ENCODE data around the gene STIP1. TPM values are rescaled to one million over a fixed set of nuclear protein-coding genes. Genes with fewer than 3 reads are reported as not detected.

Gene STIP1
- polyA plus RNA-seq, 1 experiment, result 139 TPM

GRCh38 chr11:64201543-64201942, 15.6 kb downstream of the STIP1 start:
- Histone ChIP-seq H3K4me3 (ENCODE audit: low read depth, low read length) (no peak overlapping the region), H3K27me3 (ENCODE audit: control insufficient read depth, insufficient read depth, low read length) (no peaks in the 10 kb centered on the region), H3K36me3 (ENCODE audit: control insufficient read depth, insufficient read depth, low read length) (peaks cover 36% of the 10 kb centered on the region)
- TF ChIP-seq, protein P1, sequence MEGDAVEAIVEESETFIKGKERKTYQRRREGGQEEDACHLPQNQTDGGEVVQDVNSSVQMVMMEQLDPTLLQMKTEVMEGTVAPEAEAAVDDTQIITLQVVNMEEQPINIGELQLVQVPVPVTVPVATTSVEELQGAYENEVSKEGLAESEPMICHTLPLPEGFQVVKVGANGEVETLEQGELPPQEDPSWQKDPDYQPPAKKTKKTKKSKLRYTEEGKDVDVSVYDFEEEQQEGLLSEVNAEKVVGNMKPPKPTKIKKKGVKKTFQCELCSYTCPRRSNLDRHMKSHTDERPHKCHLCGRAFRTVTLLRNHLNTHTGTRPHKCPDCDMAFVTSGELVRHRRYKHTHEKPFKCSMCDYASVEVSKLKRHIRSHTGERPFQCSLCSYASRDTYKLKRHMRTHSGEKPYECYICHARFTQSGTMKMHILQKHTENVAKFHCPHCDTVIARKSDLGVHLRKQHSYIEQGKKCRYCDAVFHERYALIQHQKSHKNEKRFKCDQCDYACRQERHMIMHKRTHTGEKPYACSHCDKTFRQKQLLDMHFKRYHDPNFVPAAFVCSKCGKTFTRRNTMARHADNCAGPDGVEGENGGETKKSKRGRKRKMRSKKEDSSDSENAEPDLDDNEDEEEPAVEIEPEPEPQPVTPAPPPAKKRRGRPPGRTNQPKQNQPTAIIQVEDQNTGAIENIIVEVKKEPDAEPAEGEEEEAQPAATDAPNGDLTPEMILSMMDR (IDR thresholded peaks at IDR 0.05; ENCODE audit: insufficient read depth, low read depth, low read length), result no peak
- DNase-seq (ENCODE audit: low read depth), result no peak
- ChIA-PET CTCF (interaction anchor here (16.6 kb wide), 1 partner anchor 101 kb away, joined by 229 read pairs; the partner anchor contains the start of genes CATSPERZ and ESRRA), POLR2A (no interaction called here)

DNA sequence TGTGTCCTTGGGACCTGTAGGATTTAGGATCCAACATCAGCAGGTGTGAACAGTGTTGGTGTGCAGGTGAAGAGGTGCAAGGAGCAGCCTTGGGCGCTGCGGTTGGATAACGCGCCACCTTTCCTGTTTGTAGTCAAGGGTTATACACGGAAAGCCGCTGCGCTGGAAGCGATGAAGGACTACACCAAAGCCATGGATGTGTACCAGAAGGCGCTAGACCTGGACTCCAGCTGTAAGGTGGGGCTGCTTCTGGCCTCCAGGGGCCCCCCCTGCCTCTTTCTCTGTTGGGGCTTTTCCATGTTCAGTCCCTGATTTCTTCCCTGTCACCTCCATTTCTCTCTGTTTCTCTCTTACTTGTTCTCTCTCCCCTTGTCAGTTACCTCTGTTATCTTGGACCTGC, 17.0 kb downstream of the STIP1 start:
- H3K4me3 ChIP-seq (ENCODE audit: low read depth, low read length), result no peak overlapping the region
- H3K27me3 ChIP-seq (ENCODE audit: control insufficient read depth, insufficient read depth, low read length), result no peaks in the 10 kb centered on the region
- no peak for DNase-seq (ENCODE audit: low read depth)
- ChIA-PET POLR2A (no interaction called here), CTCF (interaction anchor here (0.6 to 16.6 kb wide), 5 partner anchors 9 to 100 kb away, joined by 3 to 229 read pairs (median 6); partner anchors contain the start of genes CATSPERZ and ESRRA)
- H3K36me3 ChIP-seq (ENCODE audit: control insufficient read depth, insufficient read depth, low read length), result peaks cover 29% of the 10 kb centered on the region
- TF ChIP-seq, protein P1 (IDR thresholded peaks at IDR 0.05; ENCODE audit: insufficient read depth, low read depth, low read length), result no peak

DNA sequence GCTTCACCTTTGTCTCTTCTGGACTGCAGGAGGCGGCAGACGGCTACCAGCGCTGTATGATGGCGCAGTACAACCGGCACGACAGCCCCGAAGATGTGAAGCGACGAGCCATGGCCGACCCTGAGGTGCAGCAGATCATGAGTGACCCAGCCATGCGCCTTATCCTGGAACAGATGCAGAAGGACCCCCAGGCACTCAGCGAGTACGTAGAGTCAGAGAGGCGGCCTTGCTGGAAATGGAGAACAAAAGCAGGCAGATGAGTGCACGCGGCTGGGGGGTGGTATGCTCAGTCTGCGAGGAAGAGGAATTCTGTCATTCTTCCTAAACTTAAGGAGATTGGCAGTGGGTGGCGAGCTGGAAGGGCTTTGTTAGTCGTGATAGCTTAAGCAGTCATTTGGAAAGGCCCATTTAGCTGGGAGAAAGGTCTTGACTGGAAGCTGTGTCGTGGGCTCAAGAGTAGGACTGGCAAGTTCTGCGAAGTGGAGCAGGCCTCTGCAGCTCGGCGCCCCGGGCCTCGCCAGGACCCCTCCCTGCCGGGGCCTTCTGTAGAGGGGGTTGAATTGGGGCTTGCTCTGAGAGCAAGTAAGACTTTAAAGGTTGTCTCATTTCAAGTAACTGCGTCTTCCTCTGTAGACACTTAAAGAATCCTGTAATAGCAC, 17.6 kb downstream of the STIP1 start:
- H3K4me3 ChIP-seq (ENCODE audit: low read depth, low read length), result no peak overlapping the region
- TF ChIP-seq, protein P1 (IDR thresholded peaks at IDR 0.05; ENCODE audit: insufficient read depth, low read depth, low read length), result no peak
- CTCF ChIA-PET, result interaction anchor here (0.6 to 16.6 kb wide), 15 partner anchors 10 to 193 kb away, joined by 3 to 229 read pairs (median 9); partner anchors contain the start of genes CATSPERZ, ESRRA, PLCB3 and PPP1R14B
- H3K36me3 ChIP-seq (ENCODE audit: control insufficient read depth, insufficient read depth, low read length), result peaks cover 29% of the 10 kb centered on the region
- DNase-seq (ENCODE audit: low read depth), result no peak
- POLR2A ChIA-PET, result no interaction called here
- H3K27me3 ChIP-seq (ENCODE audit: control insufficient read depth, insufficient read depth, low read length), result no peaks in the 10 kb centered on the region

DNA sequence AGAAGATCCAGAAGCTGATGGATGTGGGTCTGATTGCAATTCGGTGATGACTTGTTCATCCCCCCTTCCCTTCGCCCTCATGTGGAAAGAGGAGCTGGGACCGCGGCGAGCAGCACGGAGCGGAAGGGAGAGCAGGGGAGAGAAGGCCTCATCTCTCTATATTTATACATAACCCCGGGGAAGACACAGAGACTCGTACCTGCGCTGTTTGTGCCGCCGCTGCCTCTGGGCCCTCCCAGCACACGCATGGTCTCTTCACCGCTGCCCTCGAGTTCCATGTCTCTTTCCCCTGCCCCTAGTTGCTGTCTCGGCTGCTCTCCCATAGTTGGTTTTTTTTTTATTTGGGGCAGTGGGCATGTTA, 18.1 kb downstream of the STIP1 start:
- H3K4me3 ChIP-seq (ENCODE audit: low read depth, low read length), result no peak overlapping the region
- H3K27me3 ChIP-seq (ENCODE audit: control insufficient read depth, insufficient read depth, low read length), result no peaks in the 10 kb centered on the region
- POLR2A ChIA-PET, result interaction anchor here (0.6 kb wide), 1 partner anchor 12 kb away, joined by 4 read pairs; no protein-coding TSS in a partner anchor
- no peak for DNase-seq (ENCODE audit: low read depth)
- TF ChIP-seq, protein P1 (IDR thresholded peaks at IDR 0.05; ENCODE audit: insufficient read depth, low read depth, low read length), result no peak
- CTCF ChIA-PET, result interaction anchor here (0.6 to 16.6 kb wide), 25 partner anchors 10 to 202 kb away, joined by 3 to 229 read pairs (median 6); partner anchors contain the start of genes CATSPERZ, ESRRA, FKBP2 and PLCB3
- H3K36me3 ChIP-seq (ENCODE audit: control insufficient read depth, insufficient read depth, low read length), result peaks cover 29% of the 10 kb centered on the region

- peaks cover 29% of the 10 kb centered on the region for H3K36me3 ChIP-seq (ENCODE audit: control insufficient read depth, insufficient read depth, low read length)
- TF ChIP-seq, protein P1 (IDR thresholded peaks at IDR 0.05; ENCODE audit: insufficient read depth, low read depth, low read length), result peak; percentile 82
Measured at GRCh38 chr11:64204464-64204989, 18.6 kb downstream of the STIP1 start.

More at GRCh38 chr11:64204464-64204989, 18.6 kb downstream of the STIP1 start:
- H3K27me3 ChIP-seq (ENCODE audit: control insufficient read depth, insufficient read depth, low read length), result no peaks in the 10 kb centered on the region
- no peak overlapping the region for H3K4me3 ChIP-seq (ENCODE audit: low read depth, low read length)
- POLR2A ChIA-PET, result interaction anchor here (0.6 kb wide), 2 partner anchors 12 to 13 kb away, joined by 3 to 4 read pairs; no protein-coding TSS in a partner anchor
- CTCF ChIA-PET, result interaction anchor here (0.6 to 16.6 kb wide), 27 partner anchors 11 to 1559 kb away, joined by 3 to 229 read pairs (median 6); partner anchors contain the start of genes CATSPERZ, ESRRA, FKBP2 and PLCB3
- DNase-seq (ENCODE audit: low read depth), result peak; percentile 73
